HEK293 (cell line): ENCODE results near the gene CAB39.

Source experiments
- CTCF ChIA-PET: fragments of 350-600 bp; formaldehyde crosslinking; extraction: SDS; loops from one replicate; lab custom pipeline; 2021; ENCODE audit warnings: antibody characterized with exemption; lab: Yijun Ruan, JAX
- POLR2A ChIA-PET: fragments of 300-600 bp; formaldehyde crosslinking; extraction: SDS; loops from one replicate; lab custom pipeline; 2020; ENCODE audit warnings: antibody characterized with exemption, inconsistent platforms; lab: Yijun Ruan, JAX
- H3K27ac ChIP-seq: fragments of 200-500 bp; sonication (Bioruptor generic); 2 replicates; pipeline ENCODE4 v1.5.1; 2014; ENCODE audit warnings: low read depth, low read length, control low read depth, inconsistent platforms; ENCODE audit errors: extremely low read depth
- H3K36me3 ChIP-seq, 2 experiments: fragments of 200-500 bp in 1 of 2; sonication (Bioruptor generic) in 1 of 2; 1 replicate in 1 of 2; 2 replicates in 1 of 2; pipeline ENCODE4 v1.5.1; 2014 to 2017; ENCODE audit warnings: inconsistent platforms in 2 of 2, low read length in 2 of 2; ENCODE audit not compliant: control insufficient read depth in 2 of 2, insufficient read depth in 1 of 2
- H3K4me1 ChIP-seq: fragments of 200-500 bp; sonication (Bioruptor generic); 2 replicates; pipeline ENCODE4 v1.5.1; 2014; ENCODE audit warnings: mild to moderate bottlenecking, low read length, inconsistent platforms; ENCODE audit not compliant: control insufficient read depth, insufficient read depth
- H3K4me3 ChIP-seq: 2 replicates; pipeline ENCODE4 v1.5.1; 2011; ENCODE audit warnings: low read depth, mild to moderate bottlenecking, control low read depth, low read length, moderate library complexity
- H3K9me3 ChIP-seq: fragments of 200-500 bp; sonication (Bioruptor generic); 2 replicates; pipeline ENCODE4 v1.5.1; 2014; ENCODE audit warnings: low read depth, low read length, inconsistent platforms; ENCODE audit not compliant: control insufficient read depth, insufficient read depth
- GLIS1 ChIP-seq: fragments of 450-650 bp; formaldehyde crosslinking; IDR thresholded peaks from 2 replicates; pipeline ENCODE4 v1.5.1; 2016; ENCODE audit warnings: missing biosample characterization, missing genetic modification characterization
- KLF7 ChIP-seq: fragments of 450-650 bp; formaldehyde crosslinking; IDR thresholded peaks from 2 replicates; pipeline ENCODE4 v1.5.1; 2016; ENCODE audit warnings: missing biosample characterization, missing genetic modification characterization, borderline replicate concordance
- SETDB1 ChIP-seq: IDR thresholded peaks from one replicate; pipeline ENCODE4 v1.6.1; 2017; ENCODE audit warnings: mild to moderate bottlenecking, low read length, moderate library complexity, mixed read lengths; ENCODE audit not compliant: insufficient read length
- ZBTB17 ChIP-seq: fragments of 450-650 bp; formaldehyde crosslinking; IDR thresholded peaks from 2 replicates; pipeline ENCODE4 v1.5.1; 2016; ENCODE audit warnings: missing biosample characterization, missing genetic modification characterization
- ZFP3 ChIP-seq: fragments of 450-650 bp; formaldehyde crosslinking; IDR thresholded peaks from 2 replicates; pipeline ENCODE4 v1.5.1; 2016; ENCODE audit warnings: low read depth, missing biosample characterization, missing genetic modification characterization
- ZIC2 ChIP-seq: fragments of 450-650 bp; formaldehyde crosslinking; IDR thresholded peaks from 2 replicates; pipeline ENCODE4 v1.5.1; 2016; ENCODE audit warnings: missing biosample characterization, missing genetic modification characterization
- ZNF174 ChIP-seq: fragments of 450-650 bp; formaldehyde crosslinking; IDR thresholded peaks from 2 replicates; pipeline ENCODE4 v1.5.0; 2017; ENCODE audit warnings: missing biosample characterization, mild to moderate bottlenecking, missing genetic modification characterization
- ZNF223 ChIP-seq: fragments of 450-650 bp; formaldehyde crosslinking; IDR thresholded peaks from 2 replicates; pipeline ENCODE4 v1.5.1; 2016; ENCODE audit warnings: missing biosample characterization, missing genetic modification characterization
- ZNF239 ChIP-seq: fragments of 450-650 bp; formaldehyde crosslinking; IDR thresholded peaks from 2 replicates; pipeline ENCODE4 v1.5.1; 2016; ENCODE audit warnings: missing biosample characterization, missing genetic modification characterization
- ZNF324 ChIP-seq: fragments of 450-650 bp; formaldehyde crosslinking; IDR thresholded peaks from 2 replicates; pipeline ENCODE4 v1.5.1; 2016; ENCODE audit warnings: missing biosample characterization, missing genetic modification characterization
- ZNF394 ChIP-seq: fragments of 450-650 bp; formaldehyde crosslinking; IDR thresholded peaks from 2 replicates; pipeline ENCODE4 v1.5.1; 2016; ENCODE audit warnings: missing biosample characterization, missing genetic modification characterization, mild to moderate bottlenecking, moderate library complexity, borderline replicate concordance
- ZNF488 ChIP-seq: fragments of 450-650 bp; formaldehyde crosslinking; IDR thresholded peaks from 2 replicates; pipeline ENCODE4 v1.5.1; 2016; ENCODE audit warnings: missing biosample characterization, missing genetic modification characterization
- ZNF501 ChIP-seq: fragments of 450-650 bp; formaldehyde crosslinking; IDR thresholded peaks from 2 replicates; pipeline ENCODE4 v1.5.1; 2016; ENCODE audit warnings: missing biosample characterization, missing genetic modification characterization
- ZNF701 ChIP-seq: fragments of 450-650 bp; formaldehyde crosslinking; IDR thresholded peaks from 2 replicates; pipeline ENCODE4 v1.5.1; 2016; ENCODE audit warnings: missing biosample characterization, missing genetic modification characterization
- ZNF843 ChIP-seq: fragments of 450-650 bp; formaldehyde crosslinking; IDR thresholded peaks from 2 replicates; pipeline ENCODE4 v1.5.1; 2016; ENCODE audit warnings: missing biosample characterization, missing genetic modification characterization
- ZSCAN18 ChIP-seq: fragments of 450-650 bp; formaldehyde crosslinking; IDR thresholded peaks from 2 replicates; pipeline ENCODE4 v1.5.1; 2016; ENCODE audit warnings: missing biosample characterization, missing genetic modification characterization
- ZSCAN5A ChIP-seq: fragments of 450-650 bp; formaldehyde crosslinking; IDR thresholded peaks from 2 replicates; pipeline ENCODE4 v1.5.1; 2016; ENCODE audit warnings: missing biosample characterization, missing genetic modification characterization

Gene CAB39

GRCh38 chr2:230676546-230676945 is 36.1 kb upstream of the CAB39 start:
- Histone ChIP-seq H3K9me3 (no peaks in the 10 kb centered on the region), H3K4me1 (no peaks in the 10 kb centered on the region), H3K4me3 (no peak overlapping the region), H3K36me3 (no peaks in the 10 kb centered on the region), H3K27ac (no peak overlapping the region)
- TF ChIP-seq ZNF488 (tag by site-specific recombination) (no peak), ZFP3 (0 out of 2 replicates have a peak, but pooled peaks have one; percentile 36), ZIC2 (tag by site-specific recombination) (no peak)
- ChIA-PET POLR2A (interaction anchor here (0.6 kb wide), 1 partner anchor 171 kb away, joined by 3 read pairs; no protein-coding TSS in a partner anchor), CTCF (no interaction called here)

GRCh38 chr2:230677201-230677946 is 35.3 kb upstream of the CAB39 start:
- H3K36me3 ChIP-seq: no peaks in the 10 kb centered on the region
- CTCF ChIA-PET: interaction anchor here (1.4 kb wide), 1 partner anchor 58 kb away, joined by 4 read pairs; no protein-coding TSS in a partner anchor
- no peak for TF ChIP-seq SETDB1
- peak; percentile 33; the same call in 1 of the 2 replicates for TF ChIP-seq GLIS1 (tag by site-specific recombination)
- TF ChIP-seq ZNF501: no peak
- 0 out of 2 replicates have a peak, but pooled peaks have one; percentile 8 for TF ChIP-seq ZIC2 (tag by site-specific recombination)
- no peak for TF ChIP-seq ZNF701 (tag by site-specific recombination)
- no peak for TF ChIP-seq ZNF324 (tag by site-specific recombination)
- no peak for TF ChIP-seq ZNF174 (tag by site-specific recombination)
- TF ChIP-seq ZSCAN5A (tag by site-specific recombination): no peak
- no peak for TF ChIP-seq ZNF239 (tag by site-specific recombination)
- no peak for TF ChIP-seq ZSCAN18 (tag by site-specific recombination)
- TF ChIP-seq ZNF223: no peak
- TF ChIP-seq ZBTB17 (tag by site-specific recombination): no peak
- no peak for TF ChIP-seq ZNF843 (tag by site-specific recombination)
- no peak for TF ChIP-seq ZNF394 (tag by site-specific recombination)
- no peaks in the 10 kb centered on the region for H3K9me3 ChIP-seq
- H3K4me1 ChIP-seq: no peaks in the 10 kb centered on the region
- no peak overlapping the region for H3K4me3 ChIP-seq
- H3K27ac ChIP-seq: no peak overlapping the region
- POLR2A ChIA-PET: interaction anchor here (0.5 kb wide), 1 partner anchor 95 kb away, joined by 3 read pairs; no protein-coding TSS in a partner anchor

GRCh38 chr2:230678018-230678417 is 34.6 kb upstream of the CAB39 start:
- CTCF ChIA-PET: interaction anchor here (1.4 kb wide), 1 partner anchor 58 kb away, joined by 4 read pairs; no protein-coding TSS in a partner anchor
- Histone ChIP-seq H3K9me3 (no peaks in the 10 kb centered on the region), H3K4me3 (no peak overlapping the region), H3K36me3 (no peaks in the 10 kb centered on the region), H3K27ac (no peak overlapping the region)
- POLR2A ChIA-PET: interaction anchor here (0.5 kb wide), 1 partner anchor 95 kb away, joined by 3 read pairs; no protein-coding TSS in a partner anchor
- TF ChIP-seq SETDB1: peak; percentile 75
- TF ChIP-seq KLF7: no peak
- TF ChIP-seq, all 188 proteins: peak for 1
- no peaks in the 10 kb centered on the region for H3K4me1 ChIP-seq
